CD14-positive monocyte (primary cell): ENCODE data around the gene TRIP6. TPM values are rescaled to one million over a fixed set of nuclear protein-coding genes. Genes with fewer than 3 reads are reported as not detected.

Experiments
- DNase-seq, 3 donors: peaks; one replicate each; pipeline ENCODE4 v3.0.0-alpha.2; 2011 to 2022
- H2AFZ ChIP-seq: 2 replicates; pipeline ENCODE4 v1.6.0; 2012; ENCODE audit warnings: mild to moderate bottlenecking, low read depth, low read length, inconsistent platforms; ENCODE audit not compliant: insufficient read depth, poor library complexity, severe bottlenecking
- H3K27ac ChIP-seq, 2 donors: 1 replicate in 1 of 2; 2 replicates in 1 of 2; pipeline ENCODE4 v1.5.1; 2012 to 2013; ENCODE audit warnings: low read length in 2 of 2, control low read depth in 1 of 2, inconsistent platforms in 1 of 2, low read depth in 1 of 2, mild to moderate bottlenecking in 1 of 2
- H3K27me3 ChIP-seq, 2 donors: one replicate each; pipeline versions ENCODE4 v1.6.0 to v1.6.1; 2011 to 2013; ENCODE audit warnings: low read length in 2 of 2; ENCODE audit not compliant: control insufficient read depth in 2 of 2, insufficient read depth in 2 of 2
- H3K36me3 ChIP-seq, 2 donors: replicated peaks in 1 of 2; 1 replicate in 1 of 2; 2 replicates in 1 of 2; pipeline versions ENCODE4 v1.5.1 to v1.6.1; 2012 to 2013; ENCODE audit warnings: low read length in 2 of 2, control low read depth in 1 of 2, inconsistent platforms in 1 of 2, mild to moderate bottlenecking in 1 of 2; ENCODE audit not compliant: insufficient read depth in 2 of 2, control insufficient read depth in 1 of 2
- H3K4me1 ChIP-seq, 2 donors: 1 replicate in 1 of 2; 2 replicates in 1 of 2; pipeline versions ENCODE4 v1.5.1 to v1.6.1; 2012 to 2013; ENCODE audit warnings: low read length in 2 of 2, control low read depth in 1 of 2, inconsistent platforms in 1 of 2, mild to moderate bottlenecking in 1 of 2, moderate library complexity in 1 of 2; ENCODE audit not compliant: insufficient read depth in 2 of 2, control insufficient read depth in 1 of 2
- H3K4me2 ChIP-seq: replicated peaks from 2 replicates; pipeline ENCODE3; 2012; ENCODE audit warnings: low read length, moderate library complexity, mild to moderate bottlenecking; ENCODE audit not compliant: poor library complexity, severe bottlenecking; ENCODE audit errors: extremely low read depth
- H3K4me3 ChIP-seq, 3 experiments: fragments of 200-600 bp in 1 of 3; sonication (generic) in 1 of 3; replicated peaks in 1 of 3; 1 replicate in 2 of 3; 2 replicates in 1 of 3; pipeline ENCODE4 v1.5.1; 2011 to 2013; ENCODE audit warnings: low read length in 3 of 3, mild to moderate bottlenecking in 3 of 3, control low read depth in 2 of 3, low read depth in 2 of 3, inconsistent platforms in 1 of 3, moderate library complexity in 1 of 3
- H3K79me2 ChIP-seq: 2 replicates; pipeline ENCODE4 v1.6.0; 2012; ENCODE audit warnings: mild to moderate bottlenecking, control low read depth, inconsistent platforms, low read length, moderate library complexity; ENCODE audit not compliant: insufficient read depth
- H3K9ac ChIP-seq: 2 replicates; pipeline ENCODE4 v1.6.0; 2017; ENCODE audit warnings: low read length, mild to moderate bottlenecking; ENCODE audit not compliant: insufficient read depth, poor library complexity, severe bottlenecking
- H3K9me3 ChIP-seq, 2 donors: replicated peaks in 1 of 2; 1 replicate in 1 of 2; 2 replicates in 1 of 2; pipeline versions ENCODE4 v1.5.1 to v1.6.1; 2012 to 2013; ENCODE audit warnings: low read length in 2 of 2, control low read depth in 1 of 2; ENCODE audit not compliant: control insufficient read depth in 1 of 2, insufficient read depth in 1 of 2
- H4K20me1 ChIP-seq: 2 replicates; pipeline ENCODE4 v1.6.0; 2012; ENCODE audit warnings: mild to moderate bottlenecking, low read length, control low read depth, moderate library complexity; ENCODE audit not compliant: insufficient read depth
- H3K27ac Mint-ChIP-seq, 7 donors: one replicate each; pipeline ENCODE4 v1.8.0; 2020; ENCODE audit warnings: mild to moderate bottlenecking in 7 of 7, mixed read lengths in 7 of 7, moderate library complexity in 6 of 7, inconsistent platforms in 2 of 7
- H3K27me3 Mint-ChIP-seq, 3 donors: one replicate each; pipeline ENCODE4 v1.8.0; 2021 to 2022; ENCODE audit warnings: low read depth in 3 of 3, mild to moderate bottlenecking in 3 of 3, mixed read lengths in 3 of 3, moderate library complexity in 3 of 3, inconsistent platforms in 1 of 3
- H3K36me3 Mint-ChIP-seq, 2 donors: one replicate each; pipeline ENCODE4 v1.8.0; 2020; ENCODE audit warnings: mixed read lengths in 2 of 2, inconsistent platforms in 1 of 2, mild to moderate bottlenecking in 1 of 2
- H3K4me1 Mint-ChIP-seq: one replicate; pipeline ENCODE4 v1.8.0; 2020; ENCODE audit warnings: mild to moderate bottlenecking, mixed read lengths
- H3K4me3 Mint-ChIP-seq, 2 donors: one replicate each; pipeline ENCODE4 v1.8.0; 2020; ENCODE audit warnings: mild to moderate bottlenecking in 2 of 2, mixed read lengths in 2 of 2, moderate library complexity in 1 of 2
- H3K9me3 Mint-ChIP-seq, 7 donors: one replicate each; pipeline ENCODE4 v1.8.0; 2020 to 2022; ENCODE audit warnings: mixed read lengths in 7 of 7, mild to moderate bottlenecking in 6 of 7, moderate library complexity in 6 of 7, inconsistent platforms in 2 of 7
- CTCF ChIP-seq: fragments of 200-600 bp; IDR thresholded peaks from one replicate; pipeline ENCODE4 v1.8.0; 2022; ENCODE audit warnings: antibody characterized with exemption, mild to moderate bottlenecking
- WGBS: methylation state at CpG from one replicate; pipeline ENCODE4 v1.1.5; 2013; ENCODE audit warnings: missing lambda C conversion rate; ENCODE audit not compliant: insufficient coverage; 5-methylcytosine and 5-hydroxymethylcytosine counted together
- intact Hi-C, 2 donors: fragments of 100-400 bp; cut with micrococcal nuclease; formaldehyde crosslinking; loops; one replicate each; pipeline versions ENCODE4 v1.15.0 to v1.15.1; 2023
- polyA plus RNA-seq, 3 donors: library from polyadenylated mRNA; depleted of rRNA in 1 of 3; unstranded in 2 of 3; stranded (reverse) in 1 of 3; fragments of 300-500 nt in 2 of 3; fragments of >200 nt in 1 of 3; fragmentation: Illumina TruSeq in 2 of 3; gene quantifications; 1 replicate in 2 of 3; 2 replicates in 1 of 3; pipeline ENCODE4 v1.2.3, GENCODE V29; 2012 to 2021

The TRIP6 gene
- polyA plus RNA-seq, 3 donors: 1.9 to 5.9 (median 5.8) TPM

GRCh38 chr7:100874300-100874576 is 7.1 kb downstream of the TRIP6 start:
- peaks cover 41 to 46% of the 10 kb centered on the region in 2 donors for H3K36me3 Mint-ChIP-seq
- Histone ChIP-seq H3K79me2 (peaks cover 43% of the 10 kb centered on the region), H2AFZ (peak overlapping the region; percentile 94), H3K4me1 (peaks cover 22 to 31% of the 10 kb centered on the region in 2 donors), H3K9ac (peak overlapping the region; percentile 90), H4K20me1 (peaks cover 40% of the 10 kb centered on the region), H3K9me3 (no peaks in the 10 kb centered on the region), H3K27ac (peak overlapping the region; percentile 79 to 94), H3K27me3 (no peaks in the 10 kb centered on the region), H3K4me2 (peak overlapping the region; percentile 95), H3K36me3 (peaks cover 0 to 18% of the 10 kb centered on the region in 2 donors), H3K4me3 (peak overlapping the region; percentile 68 to 98 (median 76))
- intact Hi-C loops: no loop called here
- H3K27ac Mint-ChIP-seq: peak overlapping the region; percentile 92 to 98 (median 95)
- peaks cover 0 to 3% (median 0%) of the 10 kb centered on the region in 7 donors for H3K9me3 Mint-ChIP-seq
- WGBS: 76% methylated on average over 5 of the region's 8 CpGs
- H3K27me3 Mint-ChIP-seq: peaks cover 0 to 8% (median 0%) of the 10 kb centered on the region in 3 donors
- no peak for TF ChIP-seq CTCF
- DNase-seq: no peak
- H3K4me3 Mint-ChIP-seq: peak overlapping the region; percentile 97
- peaks cover 29% of the 10 kb centered on the region for H3K4me1 Mint-ChIP-seq

GRCh38 chr7:100874577-100875355 is 7.6 kb downstream of the TRIP6 start, which contains the start of gene SRRT:
SRRT (plus strand) TSS chr7:100875103; CDS start chr7:100875591, 488 bp downstream.
- H3K4me2 ChIP-seq: peak within 1 kb of the TSS; percentile 95
- H3K36me3 Mint-ChIP-seq: peaks cover 45 to 51% of the 10 kb centered on the region in 2 donors
- H4K20me1 ChIP-seq: peaks cover 45% of the 10 kb centered on the region
- peaks cover 0 to 8% (median 0%) of the 10 kb centered on the region in 3 donors for H3K27me3 Mint-ChIP-seq
- peak within 1 kb of the TSS; percentile 68 to 98 (median 76) for H3K4me3 ChIP-seq
- H3K27me3 ChIP-seq: no peaks in the 10 kb centered on the region
- peak within 1 kb of the TSS; percentile 94 for H2AFZ ChIP-seq
- peaks cover 48% of the 10 kb centered on the region for H3K79me2 ChIP-seq
- H3K27ac Mint-ChIP-seq: peak within 1 kb of the TSS; percentile 92 to 98 (median 95)
- 3% methylated on average over 48 of the region's 79 CpGs for WGBS
- H3K27ac ChIP-seq: peak within 1 kb of the TSS; percentile 79 to 94
- peak; percentile 97 to 98 (median 97) for DNase-seq
- peak; percentile 25 for TF ChIP-seq CTCF
- H3K9ac ChIP-seq: peak within 1 kb of the TSS; percentile 90
- peaks cover 0 to 5% (median 0%) of the 10 kb centered on the region in 7 donors for H3K9me3 Mint-ChIP-seq
- intact Hi-C loops: loop anchor here in 1 of 2 donors (1.0 kb wide), 1 partner anchor 13 kb away; no protein-coding TSS in a partner anchor
- H3K9me3 ChIP-seq: no peaks in the 10 kb centered on the region
- H3K4me1 Mint-ChIP-seq: peaks cover 30% of the 10 kb centered on the region
- peak within 1 kb of the TSS; percentile 97 for H3K4me3 Mint-ChIP-seq
- H3K4me1 ChIP-seq: peaks cover 22 to 31% of the 10 kb centered on the region in 2 donors
- H3K36me3 ChIP-seq: peaks cover 1 to 23% of the 10 kb centered on the region in 2 donors
